Measurements from ENCODE around the gene DENND1A.
"Not testable (repeated sequence)": the region's sequence is repeated elsewhere in the genome, so short reads cannot be mapped to it uniquely, and the experiment has no call there.

DENND1A gene

DNA sequence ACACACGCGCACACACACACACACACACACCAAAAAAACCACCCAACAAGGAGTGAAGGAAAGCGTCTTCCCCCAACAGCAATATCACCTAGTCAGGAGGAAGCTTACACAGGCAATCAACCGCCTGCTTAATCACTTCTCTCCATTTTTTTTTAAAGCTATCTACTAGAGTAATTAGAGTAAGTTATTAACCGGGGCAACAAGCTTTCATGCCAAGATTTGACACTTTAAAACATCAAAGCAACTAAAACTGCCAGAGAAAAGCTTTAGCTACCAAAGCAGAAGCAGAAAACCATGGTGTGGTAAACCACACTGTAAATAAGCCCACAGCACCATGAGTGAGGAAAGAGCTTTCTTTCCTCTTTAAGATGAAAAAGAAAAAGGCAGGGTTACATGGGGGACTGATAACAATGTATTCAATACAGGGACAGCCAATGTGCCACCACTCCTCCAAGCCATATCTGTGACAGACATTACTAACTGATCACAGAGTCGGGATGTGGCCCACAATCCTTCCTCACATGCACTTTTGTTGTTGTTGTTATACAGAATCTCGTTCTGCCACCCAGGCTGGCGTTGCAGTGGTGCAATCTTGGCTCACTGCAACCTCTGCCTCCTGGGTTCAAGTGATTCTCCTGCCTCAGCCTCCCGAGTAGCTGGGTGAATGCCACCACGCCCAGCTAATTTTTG is 291.8 kb downstream of the DENND1A start:
- Histone ChIP-seq H3K9me3 (ENCODE audit: control insufficient read depth in 2 of 2, low read length in 2 of 2) (no peaks in the 10 kb centered on the region), H3K27ac (ENCODE audit: low read length) (no peak overlapping the region), H3K4me1 (ENCODE audit: control insufficient read depth, insufficient read depth, low read length) (peaks cover 9% of the 10 kb centered on the region), H3K9ac (ENCODE audit: low read length in 2 of 2) (no peak overlapping the region), H3K36me3 (ENCODE audit: control insufficient read depth in 2 of 2, insufficient read depth in 2 of 2, low read length in 2 of 2) (no peaks in the 10 kb centered on the region), H3K4me3 (ENCODE audit: low read length in 2 of 2) (peak overlapping the region; percentile 18 to 60), H3K27me3 (ENCODE audit: control insufficient read depth in 1 of 2, insufficient read depth in 2 of 2, low read length in 2 of 2) (no peaks in the 10 kb centered on the region)

- H3K4me3 ChIP-seq (ENCODE audit: low read length in 2 of 2): peak overlapping the region; percentile 18 to 60
Measured at GRCh38 chr9:123637606-123637944, 292.4 kb downstream of the DENND1A start.

GRCh38 chr9:123636805-123637204 is 293.1 kb downstream of the DENND1A start:
- H3K4me3 ChIP-seq (ENCODE audit: low read length in 2 of 2); H3K9ac ChIP-seq (ENCODE audit: low read length in 2 of 2); H3K27me3 ChIP-seq (ENCODE audit: control insufficient read depth in 1 of 2, insufficient read depth in 2 of 2, low read length in 2 of 2); H3K9me3 ChIP-seq (ENCODE audit: control insufficient read depth in 2 of 2, low read length in 2 of 2); H3K27ac ChIP-seq (ENCODE audit: low read length); H3K36me3 ChIP-seq (ENCODE audit: control insufficient read depth in 2 of 2, insufficient read depth in 2 of 2, low read length in 2 of 2); H3K4me1 ChIP-seq (ENCODE audit: control insufficient read depth, insufficient read depth, low read length): not testable (repeated sequence)

More at GRCh38 chr9:123637606-123637944, 292.4 kb downstream of the DENND1A start:
- no peaks in the 10 kb centered on the region for H3K9me3 ChIP-seq (ENCODE audit: control insufficient read depth in 2 of 2, low read length in 2 of 2)
- no peaks in the 10 kb centered on the region for H3K36me3 ChIP-seq (ENCODE audit: control insufficient read depth in 2 of 2, insufficient read depth in 2 of 2, low read length in 2 of 2)
- H3K27me3 ChIP-seq (ENCODE audit: control insufficient read depth in 1 of 2, insufficient read depth in 2 of 2, low read length in 2 of 2): no peaks in the 10 kb centered on the region
- H3K27ac ChIP-seq (ENCODE audit: low read length): no peak overlapping the region
- H3K4me1 ChIP-seq (ENCODE audit: control insufficient read depth, insufficient read depth, low read length): peaks cover 5% of the 10 kb centered on the region
- H3K9ac ChIP-seq (ENCODE audit: low read length in 2 of 2): no peak overlapping the region

GRCh38 chr9:123631862-123632261 is 298.1 kb downstream of the DENND1A start:
- Histone ChIP-seq H3K9me3 (ENCODE audit: control insufficient read depth in 2 of 2, low read length in 2 of 2) (no peaks in the 10 kb centered on the region), H3K27me3 (ENCODE audit: control insufficient read depth in 1 of 2, insufficient read depth in 2 of 2, low read length in 2 of 2) (no peaks in the 10 kb centered on the region), H3K4me3 (ENCODE audit: low read length in 2 of 2) (no peak overlapping the region), H3K9ac (ENCODE audit: low read length in 2 of 2) (no peak overlapping the region), H3K27ac (ENCODE audit: low read length) (no peak overlapping the region), H3K4me1 (ENCODE audit: control insufficient read depth, insufficient read depth, low read length) (no peaks in the 10 kb centered on the region), H3K36me3 (ENCODE audit: control insufficient read depth in 2 of 2, insufficient read depth in 2 of 2, low read length in 2 of 2) (peaks cover 3 to 10% of the 10 kb centered on the region in 2 donors)

GRCh38 chr9:123630233-123630632 is 299.7 kb downstream of the DENND1A start:
- H3K4me3 ChIP-seq (ENCODE audit: low read length in 2 of 2): no peak overlapping the region
- no peak overlapping the region for H3K27ac ChIP-seq (ENCODE audit: low read length)
- peaks cover 3 to 11% of the 10 kb centered on the region in 2 donors for H3K36me3 ChIP-seq (ENCODE audit: control insufficient read depth in 2 of 2, insufficient read depth in 2 of 2, low read length in 2 of 2)
- no peaks in the 10 kb centered on the region for H3K27me3 ChIP-seq (ENCODE audit: control insufficient read depth in 1 of 2, insufficient read depth in 2 of 2, low read length in 2 of 2)
- H3K9me3 ChIP-seq (ENCODE audit: control insufficient read depth in 2 of 2, low read length in 2 of 2): no peaks in the 10 kb centered on the region
- H3K4me1 ChIP-seq (ENCODE audit: control insufficient read depth, insufficient read depth, low read length): no peaks in the 10 kb centered on the region
- H3K9ac ChIP-seq (ENCODE audit: low read length in 2 of 2): no peak overlapping the region

DNA sequence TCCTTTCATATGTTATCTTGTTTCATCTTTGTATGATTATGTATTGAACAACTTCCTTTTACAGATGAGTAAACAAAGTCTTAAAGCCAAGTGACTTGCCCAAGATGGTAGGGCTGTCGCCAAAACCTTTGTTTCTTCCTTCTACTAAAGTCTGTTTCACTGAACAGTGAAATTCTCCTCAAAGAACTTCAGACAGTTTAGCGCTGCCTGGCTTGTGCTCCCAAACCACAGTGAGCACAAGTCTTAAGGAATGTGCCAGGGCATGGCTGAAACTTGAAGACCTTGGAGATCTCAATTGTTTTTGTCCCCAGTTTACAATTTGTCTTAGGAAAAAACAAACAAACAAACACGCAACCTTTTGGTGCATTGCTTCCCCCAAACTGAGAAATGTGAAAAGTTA is 300.4 kb downstream of the DENND1A start:
- Histone ChIP-seq H3K36me3 (ENCODE audit: control insufficient read depth in 2 of 2, insufficient read depth in 2 of 2, low read length in 2 of 2) (peaks cover 3 to 11% of the 10 kb centered on the region in 2 donors), H3K27ac (ENCODE audit: low read length) (no peak overlapping the region), H3K4me1 (ENCODE audit: control insufficient read depth, insufficient read depth, low read length) (no peaks in the 10 kb centered on the region), H3K4me3 (ENCODE audit: low read length in 2 of 2) (no peak overlapping the region), H3K9me3 (ENCODE audit: control insufficient read depth in 2 of 2, low read length in 2 of 2) (no peaks in the 10 kb centered on the region), H3K9ac (ENCODE audit: low read length in 2 of 2) (no peak overlapping the region), H3K27me3 (ENCODE audit: control insufficient read depth in 1 of 2, insufficient read depth in 2 of 2, low read length in 2 of 2) (no peaks in the 10 kb centered on the region)

DNA sequence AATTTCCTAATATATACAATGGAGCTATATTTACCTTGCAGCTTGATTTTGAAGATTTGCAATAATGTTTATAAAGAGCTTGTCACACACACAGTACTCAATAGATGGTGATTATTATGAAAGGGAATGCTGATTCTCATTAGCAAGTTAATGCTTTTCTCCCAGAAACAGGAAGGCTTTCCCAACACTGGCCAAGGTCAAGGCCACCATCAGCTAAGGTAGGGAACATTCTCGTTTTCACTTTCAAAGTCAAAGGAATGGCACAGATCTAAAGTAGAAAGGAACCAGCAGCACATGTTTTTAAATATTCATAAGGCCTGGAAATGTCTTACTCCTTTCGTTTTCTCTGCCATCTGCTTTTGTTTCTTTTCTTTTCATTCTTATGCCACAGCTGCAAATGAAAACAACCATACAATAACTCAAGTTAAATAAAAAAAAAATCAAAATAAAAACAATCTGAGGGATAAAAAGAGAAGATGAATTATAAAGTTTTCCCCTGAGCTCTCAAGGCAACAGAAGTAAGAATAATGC is 307.1 kb downstream of the DENND1A start:
- Histone ChIP-seq H3K9me3 (ENCODE audit: control insufficient read depth in 2 of 2, low read length in 2 of 2) (no peaks in the 10 kb centered on the region), H3K27ac (ENCODE audit: low read length) (no peak overlapping the region), H3K9ac (ENCODE audit: low read length in 2 of 2) (no peak overlapping the region), H3K36me3 (ENCODE audit: control insufficient read depth in 2 of 2, insufficient read depth in 2 of 2, low read length in 2 of 2) (peaks cover 0 to 2% of the 10 kb centered on the region in 2 donors), H3K4me3 (ENCODE audit: low read length in 2 of 2) (no peak overlapping the region), H3K4me1 (ENCODE audit: control insufficient read depth, insufficient read depth, low read length) (no peaks in the 10 kb centered on the region), H3K27me3 (ENCODE audit: control insufficient read depth in 1 of 2, insufficient read depth in 2 of 2, low read length in 2 of 2) (no peaks in the 10 kb centered on the region)

GRCh38 chr9:123620239-123620638 is 309.7 kb downstream of the DENND1A start:
- no peaks in the 10 kb centered on the region for H3K36me3 ChIP-seq (ENCODE audit: control insufficient read depth in 2 of 2, insufficient read depth in 2 of 2, low read length in 2 of 2)
- no peak overlapping the region for H3K27ac ChIP-seq (ENCODE audit: low read length)
- H3K27me3 ChIP-seq (ENCODE audit: control insufficient read depth in 1 of 2, insufficient read depth in 2 of 2, low read length in 2 of 2): no peaks in the 10 kb centered on the region
- no peaks in the 10 kb centered on the region for H3K9me3 ChIP-seq (ENCODE audit: control insufficient read depth in 2 of 2, low read length in 2 of 2)
- H3K4me3 ChIP-seq (ENCODE audit: low read length in 2 of 2): no peak overlapping the region
- no peaks in the 10 kb centered on the region for H3K4me1 ChIP-seq (ENCODE audit: control insufficient read depth, insufficient read depth, low read length)
- H3K9ac ChIP-seq (ENCODE audit: low read length in 2 of 2): no peak overlapping the region

DNA sequence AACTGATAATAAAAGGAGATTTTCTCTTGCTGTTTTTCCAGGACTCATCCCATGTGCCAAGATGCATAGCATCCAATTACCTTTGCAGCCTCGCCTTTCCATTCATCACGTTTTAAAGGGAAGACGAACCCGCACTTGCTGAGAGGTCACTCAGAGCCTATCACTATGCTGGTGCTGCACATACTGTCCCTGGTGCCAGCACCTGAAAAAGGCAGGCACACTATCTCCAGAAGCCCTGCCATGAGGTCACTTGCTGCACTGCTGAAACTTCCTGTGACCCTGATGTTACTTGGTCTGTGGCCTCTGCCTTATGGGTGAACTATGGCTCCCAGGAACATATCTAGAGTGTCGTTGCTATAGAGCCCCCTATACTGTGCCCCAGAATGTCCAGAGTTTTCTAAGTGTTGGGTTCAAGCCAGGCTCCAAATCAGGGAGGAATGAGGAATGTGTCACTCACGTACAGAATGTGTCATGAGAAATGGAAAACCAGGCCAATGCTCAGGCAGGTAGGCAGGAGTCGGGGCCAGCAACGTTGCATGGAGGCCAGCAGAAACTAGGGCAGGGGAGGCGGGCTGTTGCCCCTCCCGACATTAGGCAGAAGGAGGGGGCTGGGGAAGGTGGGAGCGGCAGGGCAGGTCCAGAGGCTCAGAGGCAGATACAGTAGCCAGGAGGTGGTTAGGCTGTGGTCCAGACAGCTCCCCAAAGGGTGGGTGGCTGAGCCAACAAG is 311.8 kb downstream of the DENND1A start:
- Histone ChIP-seq H3K27ac (ENCODE audit: low read length) (no peak overlapping the region), H3K27me3 (ENCODE audit: control insufficient read depth in 1 of 2, insufficient read depth in 2 of 2, low read length in 2 of 2) (no peaks in the 10 kb centered on the region), H3K9ac (ENCODE audit: low read length in 2 of 2) (no peak overlapping the region), H3K4me1 (ENCODE audit: control insufficient read depth, insufficient read depth, low read length) (no peaks in the 10 kb centered on the region), H3K36me3 (ENCODE audit: control insufficient read depth in 2 of 2, insufficient read depth in 2 of 2, low read length in 2 of 2) (no peaks in the 10 kb centered on the region), H3K4me3 (ENCODE audit: low read length in 2 of 2) (no peak overlapping the region), H3K9me3 (ENCODE audit: control insufficient read depth in 2 of 2, low read length in 2 of 2) (no peaks in the 10 kb centered on the region)

DNA sequence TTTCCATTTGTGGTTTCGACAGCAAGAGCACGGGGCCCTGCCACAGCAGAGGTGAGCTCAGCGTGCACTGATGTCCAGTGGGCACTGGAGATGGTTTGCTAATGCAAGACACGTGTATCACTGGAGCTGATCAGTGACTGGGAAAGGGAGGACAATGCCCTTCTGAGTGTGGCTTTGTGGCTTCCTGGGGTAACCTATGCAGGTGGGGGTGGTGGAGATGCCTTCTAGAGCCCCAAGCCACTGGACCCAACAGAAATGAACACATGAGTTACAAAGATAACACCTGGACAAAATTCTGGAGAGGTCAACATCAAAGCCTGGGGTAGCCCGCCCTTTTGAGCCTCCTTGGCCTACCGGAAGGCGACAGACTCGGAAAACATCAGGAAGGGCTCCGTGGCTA is 312.6 kb downstream of the DENND1A start:
- Histone ChIP-seq H3K36me3 (ENCODE audit: control insufficient read depth in 2 of 2, insufficient read depth in 2 of 2, low read length in 2 of 2) (no peaks in the 10 kb centered on the region), H3K9me3 (ENCODE audit: control insufficient read depth in 2 of 2, low read length in 2 of 2) (no peaks in the 10 kb centered on the region), H3K4me1 (ENCODE audit: control insufficient read depth, insufficient read depth, low read length) (no peaks in the 10 kb centered on the region), H3K27me3 (ENCODE audit: control insufficient read depth in 1 of 2, insufficient read depth in 2 of 2, low read length in 2 of 2) (no peaks in the 10 kb centered on the region), H3K27ac (ENCODE audit: low read length) (no peak overlapping the region), H3K4me3 (ENCODE audit: low read length in 2 of 2) (no peak overlapping the region), H3K9ac (ENCODE audit: low read length in 2 of 2) (no peak overlapping the region)

GRCh38 chr9:123616707-123617106 is 313.2 kb downstream of the DENND1A start:
- no peaks in the 10 kb centered on the region for H3K4me1 ChIP-seq (ENCODE audit: control insufficient read depth, insufficient read depth, low read length)
- H3K36me3 ChIP-seq (ENCODE audit: control insufficient read depth in 2 of 2, insufficient read depth in 2 of 2, low read length in 2 of 2): no peaks in the 10 kb centered on the region
- H3K9ac ChIP-seq (ENCODE audit: low read length in 2 of 2): no peak overlapping the region
- H3K27ac ChIP-seq (ENCODE audit: low read length): no peak overlapping the region
- H3K27me3 ChIP-seq (ENCODE audit: control insufficient read depth in 1 of 2, insufficient read depth in 2 of 2, low read length in 2 of 2): no peaks in the 10 kb centered on the region
- no peak overlapping the region for H3K4me3 ChIP-seq (ENCODE audit: low read length in 2 of 2)
- no peaks in the 10 kb centered on the region for H3K9me3 ChIP-seq (ENCODE audit: control insufficient read depth in 2 of 2, low read length in 2 of 2)
